ENCODE data around the gene OGDH. TPM values are rescaled to one million over a fixed set of nuclear protein-coding genes. Genes with fewer than 3 reads are reported as not detected.
"Not testable (repeated sequence)": the region's sequence is repeated elsewhere in the genome, so short reads cannot be mapped to it uniquely, and the experiment has no call there.

The OGDH gene
- total RNA-seq (10 to 100 TPM; 84.7 to 95.3 TPM), polyA plus RNA-seq (10 to 100 TPM; 27.0 to 28.4 TPM)
- long read RNA-seq, donor 1, full-length matches to known transcripts = 6 of 123 reads
- long read RNA-seq, donor 1, partial matches to known transcripts = 88 of 123 reads
- long read RNA-seq, donor 1, other reads (novel, unspliced or antisense) = 29 of 123 reads
- long read RNA-seq, donor 2, full-length matches to known transcripts = 6 of 30 reads
- long read RNA-seq, donor 2, partial matches to known transcripts = 14 of 30 reads
- long read RNA-seq, donor 2, other reads (novel, unspliced or antisense) = 10 of 30 reads

GRCh38 chr7:44606341-44607140, at the start of gene OGDH:
Gene OGDH, plus strand, starts transcription at chr7:44606627. Its CDS starts 17,717 bp downstream, at chr7:44624344.
- H3K4me1 ChIP-seq (ENCODE audit: control insufficient read depth in 1 of 2, insufficient read depth in 2 of 2, low read length in 2 of 2) = no peaks in the 10 kb centered on the region
- no peaks in the 10 kb centered on the region for H3K9me3 ChIP-seq (ENCODE audit: control insufficient read depth, low read length)
- peak within 1 kb of the TSS; percentile 46 to 91 for H3K27ac ChIP-seq (ENCODE audit: low read depth in 1 of 2, low read length in 2 of 2)
- H3K36me3 ChIP-seq (ENCODE audit: control insufficient read depth in 1 of 2, insufficient read depth in 2 of 2, low read length in 1 of 2) = no peaks in the 10 kb centered on the region
- intact Hi-C loops (cut with DNase I) = loop anchor here in 1 of 2 donors (5.0 kb wide), 1 partner anchor 141 kb away; the partner anchor contains the start of gene ZMIZ2
- ATAC-seq (ENCODE audit: low FRiP score) (peak; percentile 100), DNase-seq (peak; percentile 100)
- 0% methylated on average over 69 to 93 of the region's 93 CpGs for WGBS, 2 donors
- H3K27me3 ChIP-seq (ENCODE audit: control insufficient read depth in 1 of 2, insufficient read depth in 2 of 2, low read length in 1 of 2) = no peaks in the 10 kb centered on the region
- peak within 1 kb of the TSS; percentile 61 to 62 for H3K4me3 ChIP-seq (ENCODE audit: low read length in 2 of 2)

DNA sequence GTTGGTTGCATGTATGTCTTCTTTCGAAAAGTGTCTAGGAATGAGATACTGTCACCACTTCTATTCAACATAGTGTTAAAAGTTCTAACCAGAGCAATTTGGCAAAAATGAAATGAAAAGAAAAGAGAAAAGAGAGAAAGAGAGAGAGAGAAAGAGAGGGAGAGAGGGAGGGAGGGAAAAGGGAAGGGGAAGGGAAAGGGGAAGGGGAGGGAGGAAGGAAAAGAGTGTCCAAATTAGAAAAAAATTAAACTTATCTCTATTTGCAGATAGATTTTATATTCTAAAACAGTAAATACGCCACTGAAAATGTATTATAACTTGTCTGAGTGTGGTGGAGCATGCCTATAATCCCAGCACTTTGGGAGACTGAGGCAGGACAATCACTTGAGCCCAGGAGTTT, 48.9 kb upstream of the OGDH start:
- no peak for ATAC-seq (ENCODE audit: low FRiP score)

GRCh38 chr7:44559485-44559884, 46.9 kb upstream of the OGDH start:
- Histone ChIP-seq H3K4me3 (ENCODE audit: low read length in 2 of 2) (no peak overlapping the region), H3K36me3 (ENCODE audit: control insufficient read depth in 1 of 2, insufficient read depth in 2 of 2, low read length in 1 of 2) (no peaks in the 10 kb centered on the region), H3K27ac (ENCODE audit: low read depth in 1 of 2, low read length in 2 of 2) (no peak overlapping the region), H3K9me3 (ENCODE audit: control insufficient read depth, low read length) (no peaks in the 10 kb centered on the region), H3K4me1 (ENCODE audit: control insufficient read depth in 1 of 2, insufficient read depth in 2 of 2, low read length in 2 of 2) (no peaks in the 10 kb centered on the region), H3K27me3 (ENCODE audit: control insufficient read depth in 1 of 2, insufficient read depth in 2 of 2, low read length in 1 of 2) (no peaks in the 10 kb centered on the region)
- DNase-seq = no peak
- 46 to 54% methylated on average over 4 of the region's 4 CpGs for WGBS, 2 donors
- intact Hi-C loops (cut with DNase I) = no loop called here
- ATAC-seq (ENCODE audit: low FRiP score) = no peak

More for the DNA sequence above, 48.9 kb upstream of the OGDH start:
- 84 to 86% methylated on average over 2 of the region's 2 CpGs for WGBS, 2 donors
- no peak for DNase-seq
- Histone ChIP-seq H3K9me3 (ENCODE audit: control insufficient read depth, low read length) (no peaks in the 10 kb centered on the region), H3K27me3 (ENCODE audit: control insufficient read depth in 1 of 2, insufficient read depth in 2 of 2, low read length in 1 of 2) (no peaks in the 10 kb centered on the region), H3K36me3 (ENCODE audit: control insufficient read depth in 1 of 2, insufficient read depth in 2 of 2, low read length in 1 of 2) (no peaks in the 10 kb centered on the region), H3K4me3 (ENCODE audit: low read length in 2 of 2) (no peak overlapping the region), H3K27ac (ENCODE audit: low read depth in 1 of 2, low read length in 2 of 2) (no peak overlapping the region), H3K4me1 (ENCODE audit: control insufficient read depth in 1 of 2, insufficient read depth in 2 of 2, low read length in 2 of 2) (no peaks in the 10 kb centered on the region)
- intact Hi-C loops (cut with DNase I) = no loop called here

- H3K27ac ChIP-seq (ENCODE audit: low read depth in 1 of 2, low read length in 2 of 2) = no peak overlapping the region
Measured at GRCh38 chr7:44561481-44561880, 44.9 kb upstream of the OGDH start.

DNA sequence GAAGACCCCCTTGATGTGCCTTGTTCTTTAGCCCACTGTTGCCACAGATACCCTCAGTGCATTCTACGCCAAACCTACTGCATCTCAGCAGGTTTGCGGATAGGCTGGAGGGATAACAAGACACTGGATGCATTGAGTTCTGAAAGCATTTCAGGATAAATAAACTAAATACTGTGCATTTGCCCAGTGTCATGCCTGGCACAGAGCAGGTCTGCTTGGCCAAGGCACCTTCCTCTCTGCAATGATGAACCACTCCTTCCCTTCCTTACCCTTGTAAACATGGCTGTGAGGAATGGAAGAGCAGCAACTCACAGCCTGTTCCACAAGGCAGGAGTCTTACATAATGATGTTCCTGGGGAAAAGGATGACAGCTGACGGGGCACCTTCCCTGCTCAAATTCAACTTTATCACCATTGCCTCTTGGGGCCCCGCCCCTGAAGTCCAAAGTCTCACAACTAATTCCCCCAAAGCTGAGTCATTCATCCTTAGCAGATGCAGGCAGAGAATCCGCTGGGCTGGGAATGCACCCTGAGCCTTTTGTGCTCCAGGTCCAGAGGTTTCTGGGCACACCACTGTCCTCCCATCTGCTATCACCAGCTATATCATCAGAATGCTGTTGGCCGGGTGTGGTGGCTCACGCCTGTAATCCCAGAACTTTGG, 44.3 kb upstream of the OGDH start:
- DNase-seq (no peak), ATAC-seq (ENCODE audit: low FRiP score) (no peak)
- Histone ChIP-seq H3K36me3 (ENCODE audit: control insufficient read depth in 1 of 2, insufficient read depth in 2 of 2, low read length in 1 of 2) (peaks cover 0 to 1% of the 10 kb centered on the region in 2 donors), H3K27me3 (ENCODE audit: control insufficient read depth in 1 of 2, insufficient read depth in 2 of 2, low read length in 1 of 2) (no peaks in the 10 kb centered on the region), H3K4me3 (ENCODE audit: low read length in 2 of 2) (no peak overlapping the region), H3K4me1 (ENCODE audit: control insufficient read depth in 1 of 2, insufficient read depth in 2 of 2, low read length in 2 of 2) (no peaks in the 10 kb centered on the region), H3K27ac (ENCODE audit: low read depth in 1 of 2, low read length in 2 of 2) (no peak overlapping the region), H3K9me3 (ENCODE audit: control insufficient read depth, low read length) (no peaks in the 10 kb centered on the region)
- 86 to 89% methylated on average over 7 of the region's 7 CpGs for WGBS, 2 donors
- intact Hi-C loops (cut with DNase I) = loop anchor here (5.0 to 10.0 kb wide), 2 partner anchors 320 to 507 kb away; no protein-coding TSS in a partner anchor

More at GRCh38 chr7:44561481-44561880, 44.9 kb upstream of the OGDH start:
- Histone ChIP-seq H3K4me3 (ENCODE audit: low read length in 2 of 2) (no peak overlapping the region), H3K36me3 (ENCODE audit: control insufficient read depth in 1 of 2, insufficient read depth in 2 of 2, low read length in 1 of 2) (peaks cover 0 to 1% of the 10 kb centered on the region in 2 donors), H3K4me1 (ENCODE audit: control insufficient read depth in 1 of 2, insufficient read depth in 2 of 2, low read length in 2 of 2) (no peaks in the 10 kb centered on the region), H3K9me3 (ENCODE audit: control insufficient read depth, low read length) (no peaks in the 10 kb centered on the region), H3K27me3 (ENCODE audit: control insufficient read depth in 1 of 2, insufficient read depth in 2 of 2, low read length in 1 of 2) (no peaks in the 10 kb centered on the region)
- ATAC-seq (ENCODE audit: low FRiP score) (no peak), DNase-seq (no peak)
- WGBS, 2 donors = 79 to 80% methylated on average over 6 of the region's 6 CpGs
- intact Hi-C loops (cut with DNase I) = loop anchor here (5.0 to 10.0 kb wide), 2 partner anchors 319 to 507 kb away; no protein-coding TSS in a partner anchor

GRCh38 chr7:44562622-44562962, 43.8 kb upstream of the OGDH start:
- DNase-seq; H3K27me3 ChIP-seq (ENCODE audit: control insufficient read depth in 1 of 2, insufficient read depth in 2 of 2, low read length in 1 of 2); H3K4me3 ChIP-seq (ENCODE audit: low read length in 2 of 2); H3K36me3 ChIP-seq (ENCODE audit: control insufficient read depth in 1 of 2, insufficient read depth in 2 of 2, low read length in 1 of 2); ATAC-seq (ENCODE audit: low FRiP score); H3K4me1 ChIP-seq (ENCODE audit: control insufficient read depth in 1 of 2, insufficient read depth in 2 of 2, low read length in 2 of 2); H3K27ac ChIP-seq (ENCODE audit: low read depth in 1 of 2, low read length in 2 of 2); H3K9me3 ChIP-seq (ENCODE audit: control insufficient read depth, low read length): not testable (repeated sequence)
- intact Hi-C loops (cut with DNase I) = loop anchor here (5.0 to 10.0 kb wide), 2 partner anchors 320 to 508 kb away; no protein-coding TSS in a partner anchor
- WGBS, 2 donors = 80 to 88% methylated on average over 8 of the region's 8 CpGs

DNA sequence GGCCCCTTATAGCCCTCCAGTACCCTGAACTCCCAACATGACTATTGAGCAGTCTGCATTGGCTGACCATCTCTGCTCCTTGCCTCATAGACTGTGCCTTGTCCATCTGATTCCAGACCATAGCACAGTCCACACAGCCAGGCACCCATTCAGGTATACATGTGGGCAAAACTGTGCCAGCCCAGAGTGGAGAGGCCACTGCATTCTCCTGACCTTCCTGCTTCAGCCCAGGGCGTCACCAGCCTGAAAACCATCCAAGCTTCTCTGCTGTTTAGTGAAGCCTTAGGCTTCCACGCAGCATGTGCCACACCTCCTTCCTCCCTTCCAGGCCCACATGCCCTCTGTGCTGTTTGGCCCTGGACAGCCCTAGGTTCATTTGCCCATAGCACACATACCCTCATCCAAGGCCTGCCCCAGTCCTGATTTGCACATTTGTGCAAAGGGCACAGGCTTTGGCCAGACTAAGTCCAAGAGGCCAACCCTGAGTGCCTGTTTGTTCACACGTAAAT, 43.2 kb upstream of the OGDH start:
- H3K4me1 ChIP-seq (ENCODE audit: control insufficient read depth in 1 of 2, insufficient read depth in 2 of 2, low read length in 2 of 2) = no peaks in the 10 kb centered on the region
- H3K36me3 ChIP-seq (ENCODE audit: control insufficient read depth in 1 of 2, insufficient read depth in 2 of 2, low read length in 1 of 2) = peaks cover 3 to 8% of the 10 kb centered on the region in 2 donors
- no peak overlapping the region for H3K4me3 ChIP-seq (ENCODE audit: low read length in 2 of 2)
- no peaks in the 10 kb centered on the region for H3K9me3 ChIP-seq (ENCODE audit: control insufficient read depth, low read length)
- ATAC-seq (ENCODE audit: low FRiP score) = no peak
- no peaks in the 10 kb centered on the region for H3K27me3 ChIP-seq (ENCODE audit: control insufficient read depth in 1 of 2, insufficient read depth in 2 of 2, low read length in 1 of 2)
- H3K27ac ChIP-seq (ENCODE audit: low read depth in 1 of 2, low read length in 2 of 2) = no peak overlapping the region
- DNase-seq = no peak
- intact Hi-C loops (cut with DNase I) = loop anchor here (5.0 to 10.0 kb wide), 2 partner anchors 321 to 508 kb away; no protein-coding TSS in a partner anchor
- 61 to 69% methylated on average over 3 of the region's 3 CpGs for WGBS, 2 donors

DNA sequence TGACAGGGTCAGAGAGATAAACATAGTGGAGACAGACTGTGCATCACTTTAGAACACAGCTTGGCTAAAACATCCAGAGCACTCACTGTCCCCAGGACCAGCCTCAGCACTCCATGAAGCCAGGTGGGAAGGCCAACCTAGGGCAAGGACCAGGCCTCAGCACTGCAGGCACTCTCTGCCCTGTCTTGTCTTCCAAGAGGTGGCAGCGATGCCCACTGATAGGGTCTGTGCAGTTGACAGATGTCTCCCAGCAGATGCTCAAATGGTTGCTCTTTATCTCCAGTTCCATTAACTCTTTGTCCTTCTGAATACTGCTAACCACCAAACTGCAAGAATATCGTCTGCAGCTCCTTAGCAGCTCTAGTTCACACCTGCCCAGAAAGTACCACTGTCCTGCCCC, 41.8 kb upstream of the OGDH start:
- H3K36me3 ChIP-seq (ENCODE audit: control insufficient read depth in 1 of 2, insufficient read depth in 2 of 2, low read length in 1 of 2) = peaks cover 4 to 15% of the 10 kb centered on the region in 2 donors
- H3K4me1 ChIP-seq (ENCODE audit: control insufficient read depth in 1 of 2, insufficient read depth in 2 of 2, low read length in 2 of 2) = no peaks in the 10 kb centered on the region
- no peak for DNase-seq
- H3K9me3 ChIP-seq (ENCODE audit: control insufficient read depth, low read length) = no peaks in the 10 kb centered on the region
- no peaks in the 10 kb centered on the region for H3K27me3 ChIP-seq (ENCODE audit: control insufficient read depth in 1 of 2, insufficient read depth in 2 of 2, low read length in 1 of 2)
- whole genome bisulfite sequencing, 2 donors = 84 to 86% methylated on average over 2 of the region's 2 CpGs
- no peak overlapping the region for H3K27ac ChIP-seq (ENCODE audit: low read depth in 1 of 2, low read length in 2 of 2)
- no peak overlapping the region for H3K4me3 ChIP-seq (ENCODE audit: low read length in 2 of 2)
- no peak for ATAC-seq (ENCODE audit: low FRiP score)
- intact Hi-C loops (cut with DNase I) = loop anchor here (5.0 to 10.0 kb wide), 3 partner anchors 72 to 510 kb away; partner anchors contain the start of gene NUDCD3 (in 1 of the 2)
